ENCODE data around the gene CCDC88A.
"Not testable (repeated sequence)": the region's sequence is repeated elsewhere in the genome, so short reads cannot be mapped to it uniquely, and the experiment has no call there.

Gene CCDC88A

DNA sequence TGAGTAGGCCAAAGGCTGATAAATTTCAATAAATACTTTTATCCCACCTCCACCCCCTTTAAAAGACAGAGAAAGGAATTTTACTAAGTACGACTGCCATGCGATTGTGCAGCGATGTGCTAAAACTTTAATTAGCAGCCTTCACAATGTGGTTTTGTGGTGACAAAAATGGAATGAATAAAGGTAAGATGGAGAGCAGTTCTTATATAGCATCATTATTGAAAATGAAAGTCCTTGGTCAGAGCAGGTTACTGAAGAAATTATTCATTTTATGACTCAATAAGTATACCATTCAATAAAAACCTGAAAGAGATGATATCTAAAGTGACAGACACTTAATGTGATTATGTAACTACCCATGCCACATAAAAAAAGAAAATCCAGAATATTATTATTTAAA lies 117.4 kb downstream of the CCDC88A start:
- no peak for DNase-seq (ENCODE audit: low read depth in 2 of 2)

DNA sequence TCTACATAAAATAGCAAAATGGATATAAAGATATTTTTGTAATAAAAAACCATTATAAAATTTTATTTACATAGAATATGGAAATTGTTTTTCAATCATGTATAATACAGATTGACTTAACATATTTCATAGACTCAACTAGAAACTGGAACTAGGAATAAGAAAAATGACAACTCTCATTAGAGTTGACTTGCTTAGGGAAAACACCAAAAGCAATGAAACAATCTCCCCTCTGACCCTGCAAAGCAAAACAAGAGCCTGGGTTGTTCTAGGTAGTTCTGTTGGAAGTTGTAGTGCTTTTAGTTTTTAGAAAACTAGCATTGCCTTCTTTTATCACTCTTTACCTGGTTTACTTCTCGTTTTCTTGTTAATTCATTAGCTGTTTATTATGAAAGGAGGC lies 118.4 kb downstream of the CCDC88A start:
- no peak for DNase-seq (ENCODE audit: low read depth in 2 of 2)

DNA sequence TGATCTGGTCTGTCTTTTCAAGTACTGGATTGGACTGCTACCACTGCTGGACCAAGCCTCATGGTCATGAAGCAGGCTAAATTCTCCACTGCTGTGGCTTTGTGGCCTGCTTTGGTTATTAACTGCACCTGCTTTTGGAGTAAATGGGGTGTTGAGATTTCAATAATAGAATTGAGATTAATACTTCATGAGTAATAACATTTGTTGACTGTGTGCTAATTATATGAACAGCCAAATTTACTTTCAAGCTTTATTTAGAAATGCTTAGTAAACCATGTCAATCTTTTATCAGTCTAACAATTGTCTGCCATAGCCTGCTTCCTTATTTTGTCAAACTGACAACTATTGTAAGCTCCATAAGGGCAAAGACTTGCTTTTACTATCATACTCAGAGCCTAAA lies 123.3 kb downstream of the CCDC88A start:
- DNase-seq (ENCODE audit: low read depth in 2 of 2), result no peak

DNA sequence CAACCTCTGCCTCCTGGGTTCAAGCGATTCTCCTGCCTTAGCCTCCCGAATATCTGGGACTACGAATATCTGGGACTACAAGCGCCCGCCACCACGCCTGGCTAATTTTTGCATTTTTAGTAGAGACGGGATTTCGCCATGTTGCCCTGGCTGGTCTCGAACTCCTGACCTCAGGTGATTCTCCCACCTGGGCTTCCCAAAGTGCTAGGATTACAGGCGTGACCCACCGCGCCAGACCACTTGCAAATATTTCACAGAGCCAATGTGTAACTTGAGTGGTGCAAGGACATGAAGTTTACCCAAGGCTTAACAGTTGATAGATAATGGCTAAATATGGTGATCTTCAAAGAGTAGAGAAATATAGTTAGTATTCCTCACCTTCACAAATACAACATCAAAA lies 136.6 kb downstream of the CCDC88A start:
- DNase-seq (ENCODE audit: low read depth in 2 of 2), result no peak

DNA sequence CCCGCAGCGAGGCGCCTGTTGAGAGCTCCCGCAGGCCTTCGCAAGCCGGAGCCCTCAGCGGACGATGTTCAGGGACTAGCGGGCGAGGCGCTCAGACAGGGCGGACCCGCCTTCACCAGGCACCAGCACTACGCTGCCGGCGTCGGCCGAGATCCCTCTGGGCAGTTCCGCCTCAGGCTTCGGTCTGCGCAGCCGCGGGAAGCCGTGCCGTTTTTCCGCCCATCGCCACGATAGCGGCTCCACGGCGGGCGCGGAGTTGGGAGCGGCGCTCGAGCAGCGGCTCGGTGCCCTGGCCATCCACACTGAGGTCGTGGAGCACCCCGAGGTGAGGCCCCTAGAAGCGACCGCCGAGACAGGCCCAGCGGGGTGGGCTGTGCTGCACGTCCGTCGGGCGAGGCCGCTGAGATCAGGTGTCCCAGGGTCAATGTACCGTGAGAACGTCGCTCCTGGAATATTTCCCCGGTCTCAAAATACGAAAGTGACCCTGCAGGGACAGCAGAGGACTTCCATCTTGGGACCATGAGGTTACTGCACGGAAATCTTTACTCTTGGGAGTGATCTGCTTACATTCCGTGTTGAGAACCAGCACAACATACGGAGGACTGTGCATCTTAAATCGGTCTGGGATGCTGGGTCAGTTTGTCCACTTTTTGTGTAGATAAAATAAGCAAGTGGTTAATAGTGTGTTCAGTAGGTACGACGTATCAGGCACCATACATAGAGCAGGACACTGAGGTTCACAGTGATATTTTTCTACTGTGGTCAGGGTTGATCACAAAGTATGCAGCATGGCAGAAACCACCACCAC lies 137.3 kb downstream of the CCDC88A start:
- DNase-seq (ENCODE audit: low read depth in 2 of 2), result peak; percentile 76 to 81

DNA sequence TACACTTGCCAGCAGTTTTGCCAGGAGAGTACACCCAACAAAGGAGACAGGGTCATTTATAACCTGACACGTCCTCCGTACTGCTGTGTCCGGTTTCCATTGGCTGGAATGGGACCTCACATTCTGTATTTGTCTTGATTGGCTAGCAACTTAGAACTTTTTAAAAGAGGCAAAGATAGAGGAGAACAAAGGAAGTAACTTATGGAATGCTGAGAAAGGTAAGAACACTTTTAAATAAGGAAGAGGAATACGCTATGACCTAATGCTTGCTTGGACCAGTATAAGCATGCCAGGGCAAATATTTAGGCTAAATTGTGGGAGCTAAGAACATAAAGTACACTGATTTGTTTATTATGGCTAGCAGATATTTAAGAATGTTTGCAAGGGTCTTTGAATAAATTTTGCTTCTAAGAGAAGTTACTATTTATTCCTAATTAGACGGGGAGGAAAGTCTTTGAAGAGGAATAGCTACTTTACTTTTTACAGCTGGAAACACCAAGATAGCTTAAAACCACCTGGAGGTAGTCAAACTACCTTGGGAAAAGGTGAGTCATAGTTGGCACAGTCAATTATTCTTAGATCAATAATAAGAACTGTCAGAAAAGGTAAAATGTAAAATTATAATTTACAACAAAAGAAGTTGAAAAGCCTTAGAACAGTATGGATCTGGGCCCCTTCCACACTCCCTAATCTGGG lies 138.7 kb downstream of the CCDC88A start:
- DNase-seq (ENCODE audit: low read depth in 2 of 2), result not testable (repeated sequence)

DNA sequence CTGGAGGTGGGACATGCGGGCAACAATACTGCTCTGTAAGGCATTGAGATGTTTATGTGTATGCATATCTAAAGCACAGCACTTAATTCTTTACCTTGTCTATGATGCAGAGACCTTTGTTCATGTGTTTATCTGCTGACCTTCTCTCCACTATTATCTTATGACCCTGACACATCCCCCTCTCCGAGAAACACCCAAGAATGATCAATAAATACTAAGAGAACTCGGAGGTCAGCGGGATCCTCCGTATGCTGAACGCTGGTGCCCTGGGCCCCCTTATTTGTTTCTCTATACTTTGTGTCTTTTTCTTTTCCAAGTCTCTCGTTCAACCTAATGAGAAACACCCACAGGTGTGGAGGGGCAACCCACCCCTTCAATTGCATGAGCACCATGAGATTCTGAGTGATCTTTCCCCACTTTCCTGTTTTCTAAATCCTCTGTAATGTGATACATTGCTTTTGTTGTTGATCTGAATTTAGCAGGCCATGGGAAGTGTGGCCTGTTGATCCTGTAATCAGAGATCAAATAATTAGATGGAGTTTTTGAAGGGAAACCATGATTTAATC lies 139.7 kb downstream of the CCDC88A start:
- not testable (repeated sequence) for DNase-seq (ENCODE audit: low read depth in 2 of 2)

DNA sequence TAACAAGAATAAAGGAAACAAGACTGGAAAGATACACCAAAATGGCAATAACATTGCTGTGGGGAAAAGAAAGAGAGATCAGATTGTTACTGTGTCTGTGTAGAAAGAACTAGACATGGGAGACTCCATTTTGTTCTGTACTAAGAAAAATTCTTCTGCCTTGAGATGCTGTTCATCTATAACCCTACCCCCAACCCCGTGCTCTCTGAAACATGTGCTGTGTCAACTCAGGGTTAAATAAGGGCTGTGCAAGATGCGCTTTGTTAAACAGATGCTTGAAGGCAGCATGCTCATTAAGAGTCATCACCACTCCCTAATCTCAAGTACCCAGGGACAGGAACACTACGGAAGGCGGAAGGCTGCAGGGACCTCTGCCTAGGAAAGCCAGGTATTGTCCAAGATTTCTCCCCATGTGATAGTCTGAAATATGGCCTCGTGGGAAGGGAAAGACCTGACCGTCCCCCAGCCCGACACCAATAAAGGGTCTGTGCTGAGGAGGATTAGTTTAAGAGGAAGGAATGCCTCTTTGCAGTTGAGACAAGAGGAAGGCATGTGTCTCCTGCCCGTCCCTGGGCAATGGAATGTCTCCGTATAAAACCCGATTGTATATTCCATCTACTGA lies 140.3 kb downstream of the CCDC88A start:
- DNase-seq (ENCODE audit: low read depth in 2 of 2), result not testable (repeated sequence)

DNA sequence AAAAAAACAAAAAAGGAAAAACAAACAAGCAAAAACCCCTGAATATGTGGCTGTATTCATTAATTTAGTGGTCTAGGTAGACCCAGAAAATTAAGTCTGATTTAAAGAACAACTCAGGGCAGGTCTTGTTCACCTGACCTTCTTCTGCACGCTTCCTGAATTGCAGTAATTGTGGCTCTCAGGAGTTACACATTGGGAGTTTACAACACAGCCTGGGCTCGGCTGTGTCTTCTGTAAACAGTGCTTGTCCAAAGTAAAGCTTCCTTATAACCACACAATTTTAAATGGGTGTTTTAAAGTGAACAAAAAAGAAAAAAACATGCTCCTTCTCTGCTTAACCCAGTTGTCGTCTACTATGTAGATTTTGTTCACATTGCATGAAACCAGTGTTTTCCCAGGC lies 142.3 kb downstream of the CCDC88A start:
- DNase-seq (ENCODE audit: low read depth in 2 of 2), result no peak

DNA sequence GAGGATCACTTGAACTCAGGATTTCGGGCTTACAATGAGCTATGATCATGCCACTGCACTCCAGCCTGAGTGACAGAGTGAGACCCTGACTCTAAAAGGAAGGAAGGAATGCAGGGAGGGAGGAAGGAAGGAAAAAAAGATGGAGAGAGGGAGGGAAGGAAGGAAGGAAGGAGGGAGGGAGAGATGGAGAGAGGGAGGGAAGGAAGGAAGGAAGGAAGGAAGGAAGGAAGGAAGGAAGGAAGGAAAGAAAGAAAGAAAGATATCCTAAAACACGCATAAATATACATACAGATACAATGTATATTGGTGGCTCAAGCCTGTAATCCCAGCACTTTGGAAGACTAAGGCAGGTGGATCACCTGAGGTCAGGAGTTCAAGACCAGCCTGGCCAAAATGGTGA lies 145.3 kb downstream of the CCDC88A start:
- DNase-seq (ENCODE audit: low read depth in 2 of 2), result not testable (repeated sequence)

DNA sequence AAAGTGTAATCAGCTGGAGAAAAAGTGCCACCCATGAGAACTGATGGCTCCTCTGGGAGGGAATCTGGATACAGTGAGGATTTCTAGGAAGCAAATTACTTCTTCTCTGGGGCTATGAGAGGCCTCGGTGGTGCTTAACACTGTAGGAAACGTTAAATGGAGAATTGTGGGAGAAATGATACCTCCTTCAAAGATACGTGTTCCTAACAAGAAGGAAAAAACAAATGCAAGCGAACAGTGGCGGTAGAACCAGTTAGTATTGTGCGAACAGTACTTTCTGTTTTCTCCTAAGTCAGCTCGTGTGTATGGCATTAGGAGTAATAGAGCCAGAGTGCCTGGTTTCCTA lies 150.0 kb downstream of the CCDC88A start:
- no peak for DNase-seq (ENCODE audit: low read depth in 2 of 2)

DNA sequence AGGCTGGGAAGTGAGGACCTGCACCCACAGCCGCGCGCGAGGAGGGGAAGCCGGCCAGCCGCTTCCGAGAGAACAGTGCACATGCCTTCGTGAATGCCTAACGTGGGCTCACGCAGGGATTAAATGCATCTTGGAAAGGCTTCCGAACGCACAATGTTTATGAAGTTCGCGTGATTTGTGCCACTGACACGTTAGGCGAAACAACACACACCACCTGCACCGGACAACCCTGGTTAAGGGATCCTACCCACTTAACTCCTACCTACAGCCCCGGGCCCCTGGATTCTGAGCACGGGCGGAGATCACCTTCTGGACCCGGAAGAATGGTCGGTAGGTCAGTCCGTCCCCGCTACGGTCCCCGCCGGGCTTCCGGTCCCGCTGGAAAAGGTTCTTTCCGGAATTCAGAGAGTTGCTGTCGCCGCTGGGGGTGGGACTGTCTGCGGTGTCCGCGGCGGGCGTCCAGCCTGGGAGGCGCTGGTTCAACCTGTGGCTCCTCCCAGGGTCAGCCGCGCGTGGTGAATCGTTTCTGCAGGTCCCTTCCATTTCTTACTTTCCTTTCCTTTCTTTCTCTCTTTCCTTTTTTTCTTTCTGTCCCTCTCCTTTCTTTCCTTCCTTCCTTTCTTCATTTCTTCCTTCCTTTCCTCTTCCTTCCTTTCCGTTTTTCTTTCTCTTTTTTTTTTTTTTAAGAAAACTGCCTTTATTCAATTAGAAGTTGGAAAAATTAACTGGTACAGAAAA lies 150.6 kb downstream of the CCDC88A start, which contains the start of gene MTIF2:
MTIF2 (minus strand) TSS at position 325 of the 738 bp plus-strand sequence. CDS start 5,373 bp downstream, outside the sequence.
- DNase-seq (ENCODE audit: low read depth in 2 of 2), result peak; percentile 84 to 92

DNA sequence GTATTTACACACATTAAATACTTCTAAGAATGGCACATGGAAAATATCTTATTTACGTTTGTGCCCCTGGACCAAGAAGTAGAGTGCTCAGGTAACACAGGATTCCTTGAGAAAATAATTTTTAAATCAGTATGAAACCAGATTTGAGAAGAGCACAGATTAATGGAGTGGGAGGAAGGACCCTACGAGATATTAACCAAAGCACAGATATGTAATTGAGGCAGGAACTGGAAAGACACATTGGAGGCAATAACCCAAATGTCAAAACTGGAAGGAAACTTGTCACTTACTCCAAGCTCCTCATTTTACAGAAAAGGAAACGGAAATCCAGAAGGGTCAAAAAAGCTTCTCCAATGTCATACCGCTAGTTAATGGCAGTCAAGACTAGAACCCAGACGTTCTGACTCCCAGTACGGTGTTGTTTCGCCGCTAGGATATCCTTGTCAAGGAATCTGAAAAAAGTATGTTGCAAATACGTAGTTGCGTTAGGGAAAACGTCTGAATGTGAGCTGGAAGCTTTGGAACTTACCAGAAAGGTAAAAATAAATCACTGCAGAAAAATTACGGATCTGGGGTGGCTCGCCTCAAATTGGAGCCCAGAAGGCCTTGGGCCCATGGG lies 151.3 kb downstream of the CCDC88A start:
- no peak for DNase-seq (ENCODE audit: low read depth in 2 of 2)

DNA sequence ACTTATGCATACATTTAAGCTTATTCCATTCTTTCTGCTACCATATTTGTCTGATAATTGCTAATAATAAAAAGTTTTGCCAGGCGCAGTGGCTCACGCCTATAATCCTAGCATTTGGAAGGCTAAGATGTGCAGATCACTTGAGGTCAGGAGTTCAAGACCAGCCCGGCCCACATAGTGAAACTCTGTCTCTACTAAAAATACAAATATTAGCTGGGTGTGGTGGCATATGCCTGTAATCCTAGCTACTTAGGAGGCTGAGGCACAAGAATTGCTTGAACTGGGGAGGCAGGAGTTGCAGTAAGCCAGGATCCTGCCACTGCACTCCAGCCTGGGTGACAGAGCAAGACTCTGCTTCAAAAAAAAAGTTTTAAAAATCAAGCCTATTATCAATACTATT lies 160.1 kb downstream of the CCDC88A start:
- not testable (repeated sequence) for DNase-seq (ENCODE audit: low read depth in 2 of 2)

DNA sequence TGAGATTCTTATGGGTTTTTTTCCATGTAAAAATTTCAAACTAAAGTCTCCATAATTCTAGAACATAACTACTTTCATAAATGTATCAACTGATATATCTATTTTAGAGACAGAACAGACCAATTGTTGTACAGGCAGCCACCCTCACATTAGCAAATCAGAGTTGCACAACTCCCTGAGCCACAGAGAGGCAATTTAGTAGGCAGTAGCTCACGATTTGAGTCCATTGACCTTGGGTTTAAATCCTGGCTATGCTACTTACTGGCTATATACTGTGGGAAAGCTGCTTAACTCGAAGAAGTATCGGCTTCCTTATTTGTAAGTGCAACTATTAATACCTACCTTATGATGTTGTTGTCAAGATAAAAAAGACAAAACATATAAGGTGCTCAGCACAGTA lies 166.8 kb downstream of the CCDC88A start:
- DNase-seq (ENCODE audit: low read depth in 2 of 2), result no peak

DNA sequence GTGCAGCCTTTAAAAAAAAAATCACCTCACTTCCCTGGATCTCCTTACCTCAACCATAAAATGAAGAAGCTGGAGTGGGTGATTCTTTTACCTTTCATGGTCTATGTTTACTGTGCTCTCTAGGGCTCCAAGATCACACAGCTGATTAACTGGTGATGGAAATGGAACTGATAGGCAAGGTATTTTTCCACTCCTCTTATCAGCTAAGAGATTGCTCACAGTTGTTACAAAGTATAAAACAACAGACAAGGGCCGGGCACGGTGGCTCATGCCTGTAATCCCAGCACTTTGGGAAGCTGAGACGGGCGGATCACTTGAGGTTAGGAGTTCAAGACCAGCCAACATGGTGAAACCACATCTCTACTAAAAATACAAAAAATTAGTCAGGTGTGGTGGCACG lies 172.6 kb downstream of the CCDC88A start:
- no peak for DNase-seq (ENCODE audit: low read depth in 2 of 2)

DNA sequence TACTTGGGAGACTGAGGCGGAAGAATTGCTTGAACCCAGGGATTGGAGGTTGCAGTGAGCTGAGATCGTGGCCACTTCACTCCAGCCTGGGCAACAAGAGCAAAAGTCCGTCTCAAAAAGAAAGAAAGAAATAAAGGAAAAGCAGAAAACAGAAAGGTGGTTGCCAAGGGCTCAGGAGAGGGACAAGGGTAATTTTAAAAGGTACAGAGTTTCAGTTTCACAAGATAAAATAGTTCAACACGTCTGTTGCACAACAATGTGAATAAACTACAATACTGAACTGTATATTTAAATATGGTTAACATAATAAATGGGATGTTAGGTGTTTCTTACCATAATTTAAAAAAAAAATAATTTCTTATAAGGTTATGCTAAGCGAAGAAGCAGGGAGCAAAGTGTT lies 174.2 kb downstream of the CCDC88A start:
- DNase-seq (ENCODE audit: low read depth in 2 of 2), result no peak

DNA sequence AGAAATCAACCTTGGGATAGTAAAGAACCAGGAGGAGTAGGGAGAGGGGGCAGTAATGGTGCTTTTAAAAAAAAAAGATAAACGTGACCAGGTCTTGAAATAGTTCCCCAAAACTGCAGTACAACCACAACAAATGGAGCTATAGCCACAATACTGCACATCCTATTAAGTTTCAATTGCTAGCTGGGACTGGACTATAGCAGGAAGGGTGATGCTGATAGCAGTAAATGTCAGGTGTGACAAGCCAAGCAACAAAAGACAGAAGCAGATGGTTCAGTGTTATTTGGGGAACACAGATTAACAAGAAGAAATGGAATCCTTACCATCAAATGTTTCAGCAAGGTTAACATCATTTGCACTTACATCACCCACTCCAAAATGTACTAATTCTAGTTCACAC lies 177.0 kb downstream of the CCDC88A start:
- DNase-seq (ENCODE audit: low read depth in 2 of 2), result no peak

DNA sequence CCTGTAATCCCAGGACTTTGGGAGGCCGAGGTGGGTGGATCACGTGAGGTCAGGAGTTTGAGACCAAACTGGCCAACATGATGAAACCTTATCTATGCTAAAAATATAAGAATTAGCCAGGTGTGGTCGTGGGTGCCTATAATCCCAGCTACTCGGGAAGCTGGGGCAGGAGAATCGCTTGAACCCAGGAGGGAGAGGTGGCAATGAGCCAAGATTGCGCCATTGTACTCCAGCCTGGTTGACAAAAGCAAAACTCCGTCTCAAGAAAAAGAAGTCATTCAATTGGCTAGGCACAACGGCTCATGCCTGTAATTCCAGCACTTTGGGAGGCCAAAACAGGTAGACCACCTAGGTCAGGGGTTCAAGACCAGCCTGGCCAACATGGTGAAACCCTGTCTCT lies 178.1 kb downstream of the CCDC88A start:
- not testable (repeated sequence) for DNase-seq (ENCODE audit: low read depth in 2 of 2)

DNA sequence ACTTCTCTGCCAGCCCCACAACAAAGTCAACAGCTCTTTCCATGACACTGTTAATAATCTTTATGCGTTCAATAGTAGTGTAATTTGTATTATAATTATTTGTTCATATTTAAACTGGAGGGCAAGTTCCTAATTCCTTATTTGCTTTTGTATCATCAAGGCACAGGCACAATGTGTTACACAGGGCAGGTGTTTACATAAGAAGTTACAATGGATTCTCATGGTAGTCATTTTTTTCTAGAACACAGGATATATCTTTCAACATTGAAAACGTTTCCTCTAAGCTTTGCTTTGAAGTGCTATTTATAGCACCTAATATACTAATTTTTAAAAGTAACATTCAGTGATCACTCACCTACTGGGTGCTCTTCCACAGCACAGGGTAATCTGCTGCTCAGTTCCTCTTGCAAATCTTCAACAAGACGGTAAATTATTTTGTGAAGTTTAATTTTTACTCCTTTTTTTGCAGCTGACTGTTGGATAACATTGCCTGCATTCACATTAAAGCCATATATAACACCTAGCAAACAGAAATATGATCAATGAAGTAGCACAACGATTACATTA lies 179.9 kb downstream of the CCDC88A start:
- DNase-seq (ENCODE audit: low read depth in 2 of 2), result no peak

Measured in stimulated activated CD4-positive, alpha-beta T cell treated with anti-CD3 and anti-CD28 coated beads, Interleukin-12 subunit alpha, Interleukin-12 subunit beta, amount 100 ng/mL, for 24 hours (primary cell).